ENCODE measurements around the gene DAPK3. TPM values are rescaled to one million over a fixed set of nuclear protein-coding genes. Genes with fewer than 3 reads are reported as not detected.

DAPK3 gene
- total and polyA plus RNA-seq, 5 donors from 2014 or later = 20.7 to 42.3 (median 27.0) TPM

- Histone ChIP-seq H3K27me3 (ENCODE audit: control insufficient read depth, insufficient read depth, low read length) (no peaks in the 10 kb centered on the region), H3K9me3 (ENCODE audit: control insufficient read depth in 2 of 2, low read length in 2 of 2) (no peaks in the 10 kb centered on the region), H3K4me1 (ENCODE audit: control insufficient read depth, insufficient read depth, low read length, poor library complexity, severe bottlenecking) (peaks cover 19% of the 10 kb centered on the region), H3K4me3 (ENCODE audit: low read depth, low read length) (no peak overlapping the region), H3K27ac (ENCODE audit: insufficient read depth, low read length, poor library complexity, severe bottlenecking) (no peak overlapping the region), H3K36me3 (ENCODE audit: control insufficient read depth, insufficient read depth, low read length) (no peaks in the 10 kb centered on the region)
- Mint-ChIP-seq H3K4me1 (peaks cover 15 to 28% (median 16%) of the 10 kb centered on the region in 4 donors), H3K36me3 (no peaks in the 10 kb centered on the region), H3K27ac (no peak overlapping the region), H3K27me3 (peaks cover 7% of the 10 kb centered on the region), H3K9me3 (no peaks in the 10 kb centered on the region), H3K4me3 (peak overlapping the region in 2 of 4 donors; percentile 21 to 92)
- ATAC-seq (ENCODE audit: low read depth in 2 of 2) (no peak), DNase-seq (no peak)
Measured at GRCh38 chr19:3990815-3991117, 19.9 kb upstream of the DAPK3 start.

GRCh38 chr19:3987619-3988371, 16.9 kb upstream of the DAPK3 start:
- Mint-ChIP-seq H3K27ac (peak overlapping the region; percentile 56 to 98 (median 65)), H3K4me1 (peaks cover 20 to 55% (median 36%) of the 10 kb centered on the region in 4 donors), H3K27me3 (peaks cover 13% of the 10 kb centered on the region), H3K9me3 (peaks cover 0 to 2% (median 0%) of the 10 kb centered on the region in 7 donors), H3K36me3 (peaks cover 18% of the 10 kb centered on the region), H3K4me3 (peak overlapping the region; percentile 97 to 98 (median 98))
- Histone ChIP-seq H3K4me3 (ENCODE audit: low read depth, low read length) (peak overlapping the region; percentile 91), H3K9me3 (ENCODE audit: control insufficient read depth in 2 of 2, low read length in 2 of 2) (no peaks in the 10 kb centered on the region), H3K36me3 (ENCODE audit: control insufficient read depth, insufficient read depth, low read length) (peaks cover 14% of the 10 kb centered on the region), H3K4me1 (ENCODE audit: control insufficient read depth, insufficient read depth, low read length, poor library complexity, severe bottlenecking) (peaks cover 42% of the 10 kb centered on the region), H3K27ac (ENCODE audit: insufficient read depth, low read length, poor library complexity, severe bottlenecking) (peak overlapping the region; percentile 71), H3K27me3 (ENCODE audit: control insufficient read depth, insufficient read depth, low read length) (no peaks in the 10 kb centered on the region)
- ATAC-seq (ENCODE audit: low read depth in 2 of 2) (peak; percentile 54 to 56), DNase-seq (peak; percentile 84 to 92 (median 91))

GRCh38 chr19:3986260-3987041, 15.6 kb upstream of the DAPK3 start:
- H3K27ac ChIP-seq (ENCODE audit: insufficient read depth, low read length, poor library complexity, severe bottlenecking) = peak overlapping the region; percentile 71
- Mint-ChIP-seq H3K27ac (peak overlapping the region; percentile 53 to 98 (median 90)), H3K9me3 (peaks cover 0 to 2% (median 0%) of the 10 kb centered on the region in 7 donors), H3K4me1 (peaks cover 20 to 60% (median 36%) of the 10 kb centered on the region in 4 donors), H3K4me3 (peak overlapping the region; percentile 97 to 98 (median 98)), H3K36me3 (peaks cover 22% of the 10 kb centered on the region), H3K27me3 (peaks cover 13% of the 10 kb centered on the region)
- peak overlapping the region; percentile 91 for H3K4me3 ChIP-seq (ENCODE audit: low read depth, low read length)
- no peaks in the 10 kb centered on the region for H3K27me3 ChIP-seq (ENCODE audit: control insufficient read depth, insufficient read depth, low read length)
- peaks cover 28% of the 10 kb centered on the region for H3K36me3 ChIP-seq (ENCODE audit: control insufficient read depth, insufficient read depth, low read length)
- no peaks in the 10 kb centered on the region for H3K9me3 ChIP-seq (ENCODE audit: control insufficient read depth in 2 of 2, low read length in 2 of 2)
- ATAC-seq (ENCODE audit: low read depth in 2 of 2) (peak in 1 of 2 donors; percentile 9), DNase-seq (peak; percentile 43 to 86 (median 75))
- H3K4me1 ChIP-seq (ENCODE audit: control insufficient read depth, insufficient read depth, low read length, poor library complexity, severe bottlenecking) = peaks cover 53% of the 10 kb centered on the region

- Histone ChIP-seq H3K36me3 (ENCODE audit: control insufficient read depth, insufficient read depth, low read length) (peaks cover 35% of the 10 kb centered on the region), H3K27me3 (ENCODE audit: control insufficient read depth, insufficient read depth, low read length) (no peaks in the 10 kb centered on the region), H3K27ac (ENCODE audit: insufficient read depth, low read length, poor library complexity, severe bottlenecking) (peak overlapping the region; percentile 71), H3K4me1 (ENCODE audit: control insufficient read depth, insufficient read depth, low read length, poor library complexity, severe bottlenecking) (peaks cover 58% of the 10 kb centered on the region), H3K4me3 (ENCODE audit: low read depth, low read length) (peak overlapping the region; percentile 91), H3K9me3 (ENCODE audit: control insufficient read depth in 2 of 2, low read length in 2 of 2) (no peaks in the 10 kb centered on the region)
- Mint-ChIP-seq H3K27ac (peak overlapping the region; percentile 95 to 98 (median 97)), H3K4me1 (peaks cover 20 to 61% (median 36%) of the 10 kb centered on the region in 4 donors), H3K9me3 (peaks cover 0 to 2% (median 0%) of the 10 kb centered on the region in 7 donors), H3K4me3 (peak overlapping the region; percentile 97 to 98 (median 98)), H3K27me3 (peaks cover 13% of the 10 kb centered on the region), H3K36me3 (peaks cover 22% of the 10 kb centered on the region)
- ATAC-seq (ENCODE audit: low read depth in 2 of 2) (no peak), DNase-seq (no peak)
Measured at GRCh38 chr19:3985643-3986259, 14.9 kb upstream of the DAPK3 start.

- peak within 1 kb of the TSS; percentile 97 to 98 (median 98) for H3K4me3 Mint-ChIP-seq
- Histone ChIP-seq H3K36me3 (ENCODE audit: control insufficient read depth, insufficient read depth, low read length) (peaks cover 41% of the 10 kb centered on the region), H3K4me1 (ENCODE audit: control insufficient read depth, insufficient read depth, low read length, poor library complexity, severe bottlenecking) (peaks cover 58% of the 10 kb centered on the region), H3K9me3 (ENCODE audit: control insufficient read depth in 2 of 2, low read length in 2 of 2) (no peaks in the 10 kb centered on the region), H3K27me3 (ENCODE audit: control insufficient read depth, insufficient read depth, low read length) (no peaks in the 10 kb centered on the region), H3K4me3 (ENCODE audit: low read depth, low read length) (peak within 1 kb of the TSS; percentile 98), H3K27ac (ENCODE audit: insufficient read depth, low read length, poor library complexity, severe bottlenecking) (peak within 1 kb of the TSS; percentile 90)
- H3K4me1 Mint-ChIP-seq = peaks cover 17 to 58% (median 35%) of the 10 kb centered on the region in 4 donors
- peak within 1 kb of the TSS; percentile 95 to 98 (median 97) for H3K27ac Mint-ChIP-seq
- H3K9me3 Mint-ChIP-seq = peaks cover 0 to 2% (median 0%) of the 10 kb centered on the region in 7 donors
- DNase-seq = peak; percentile 83 to 95 (median 92)
- H3K27me3 Mint-ChIP-seq = peaks cover 13% of the 10 kb centered on the region
- peaks cover 22% of the 10 kb centered on the region for H3K36me3 Mint-ChIP-seq
- peak; percentile 55 to 56 for ATAC-seq (ENCODE audit: low read depth in 2 of 2)
Measured at GRCh38 chr19:3984908-3985642, 14.2 kb upstream of the DAPK3 start, which contains the start of gene EEF2. Gene EEF2, minus strand, starts transcription at chr19:3985463. Its CDS starts 83 bp downstream, at chr19:3985380.

GRCh38 chr19:3984584-3984907, 13.6 kb upstream of the DAPK3 start:
- H3K36me3 ChIP-seq (ENCODE audit: control insufficient read depth, insufficient read depth, low read length) = peaks cover 47% of the 10 kb centered on the region
- Mint-ChIP-seq H3K27me3 (peaks cover 13% of the 10 kb centered on the region), H3K4me3 (peak overlapping the region; percentile 97 to 98 (median 98)), H3K9me3 (peaks cover 0 to 2% (median 0%) of the 10 kb centered on the region in 7 donors), H3K4me1 (peaks cover 15 to 56% (median 35%) of the 10 kb centered on the region in 4 donors), H3K36me3 (peaks cover 22% of the 10 kb centered on the region), H3K27ac (peak overlapping the region; percentile 95 to 98 (median 97))
- peak overlapping the region; percentile 98 for H3K4me3 ChIP-seq (ENCODE audit: low read depth, low read length)
- H3K9me3 ChIP-seq (ENCODE audit: control insufficient read depth in 2 of 2, low read length in 2 of 2) = no peaks in the 10 kb centered on the region
- ATAC-seq (ENCODE audit: low read depth in 2 of 2) (no peak), DNase-seq (no peak)
- H3K4me1 ChIP-seq (ENCODE audit: control insufficient read depth, insufficient read depth, low read length, poor library complexity, severe bottlenecking) = peaks cover 58% of the 10 kb centered on the region
- peak overlapping the region; percentile 90 for H3K27ac ChIP-seq (ENCODE audit: insufficient read depth, low read length, poor library complexity, severe bottlenecking)
- H3K27me3 ChIP-seq (ENCODE audit: control insufficient read depth, insufficient read depth, low read length) = no peaks in the 10 kb centered on the region

All from CD4-positive, CD25-positive, alpha-beta regulatory T cell (primary cell).